Panc1 (cell line): Measurements from ENCODE around the gene STXBP3. TPM values are rescaled to one million over a fixed set of nuclear protein-coding genes. Genes with fewer than 3 reads are reported as not detected.
"Not testable (repeated sequence)": the region's sequence is repeated elsewhere in the genome, so short reads cannot be mapped to it uniquely, and the experiment has no call there.

Experiments
- ATAC-seq: fragments of 200-7000 bp; cut with Tn5 transposase; 2 replicates; pipeline ENCODE4 v1.9.1; 2020; ENCODE audit warnings: mild to moderate bottlenecking, moderate library complexity
- BruUV-seq: library from RNA; stranded (reverse); fragments of 400-500 nt; replicated peaks from 2 replicates; lab custom pipeline; 2021; lab: Mats Ljungman, UMichigan
- CTCF ChIA-PET: fragments of 300-600 bp; sonication (Branson Sonifier 250); formaldehyde crosslinking; loops from one replicate; lab custom pipeline; 2022; ENCODE audit warnings: antibody characterized with exemption; lab: Charles Lee
- POLR2A ChIA-PET: fragments of 300-600 bp; sonication (Branson Sonifier 250); formaldehyde crosslinking; loops from one replicate; lab custom pipeline; 2022; ENCODE audit warnings: antibody characterized with exemption; lab: Charles Lee
- DNase-seq: peaks from one replicate; pipeline ENCODE4 v3.0.0-alpha.2; 2010; ENCODE audit warnings: low read depth, low spot score
- H3K27ac ChIP-seq: 2 replicates; pipeline ENCODE4 v1.5.1; 2011; ENCODE audit warnings: mild to moderate bottlenecking, low read length, inconsistent platforms
- H3K27me3 ChIP-seq: fragments of 200-500 bp; sonication (Bioruptor generic); 2 replicates; pipeline ENCODE4 v1.6.0; 2014; ENCODE audit warnings: low read length, inconsistent platforms; ENCODE audit not compliant: control insufficient read depth, insufficient read depth
- H3K36me3 ChIP-seq: fragments of 200-500 bp; sonication (Bioruptor generic); 2 replicates; pipeline ENCODE4 v1.5.1; 2014; ENCODE audit warnings: inconsistent platforms, mild to moderate bottlenecking, low read length, moderate library complexity; ENCODE audit not compliant: control insufficient read depth, insufficient read depth
- H3K4me1 ChIP-seq: 2 replicates; pipeline ENCODE4 v1.5.1; 2011; ENCODE audit warnings: inconsistent platforms, mild to moderate bottlenecking, low read length, moderate library complexity; ENCODE audit not compliant: control insufficient read depth, insufficient read depth
- H3K4me3 ChIP-seq, 2 experiments: 2 replicates each; pipeline ENCODE4 v1.5.1; 2011 to 2012; ENCODE audit warnings: low read depth in 2 of 2, low read length in 2 of 2, mild to moderate bottlenecking in 2 of 2, inconsistent platforms in 1 of 2, moderate library complexity in 1 of 2
- H3K9me3 ChIP-seq: fragments of 200-500 bp; sonication (Bioruptor generic); 2 replicates; pipeline ENCODE4 v1.5.1; 2014; ENCODE audit warnings: low read depth, mild to moderate bottlenecking, inconsistent platforms, low read length, moderate library complexity; ENCODE audit not compliant: control insufficient read depth, insufficient read depth
- CTCF ChIP-seq: fragments of 450-650 bp; IDR thresholded peaks from 2 replicates; pipeline ENCODE4 v1.5.1; 2017; ENCODE audit warnings: mild to moderate bottlenecking
- POLR2AphosphoS5 ChIP-seq: IDR thresholded peaks from 2 replicates; pipeline ENCODE4 v1.6.1; 2012; ENCODE audit warnings: mild to moderate bottlenecking, low read depth, low read length, moderate library complexity
- REST ChIP-seq, 2 experiments: IDR thresholded peaks; 2 replicates each; pipeline ENCODE4 v1.6.1; 2011 to 2012; ENCODE audit warnings: low read depth in 2 of 2, control low read depth in 1 of 2, low read length in 1 of 2, mild to moderate bottlenecking in 1 of 2, moderate library complexity in 1 of 2; ENCODE audit not compliant: insufficient read depth in 1 of 2
- SIN3A ChIP-seq: IDR thresholded peaks from 2 replicates; pipeline ENCODE4 v1.6.1; 2012; ENCODE audit warnings: low read depth, mild to moderate bottlenecking, low read length, moderate library complexity, borderline replicate concordance; ENCODE audit not compliant: insufficient read depth
- TCF7L2 ChIP-seq: IDR thresholded peaks from 2 replicates; pipeline ENCODE4 v1.6.1; 2011; ENCODE audit warnings: mild to moderate bottlenecking, low read depth, low read length, inconsistent platforms
- in situ Hi-C: cut with HindIII; loops from 2 replicates; pipeline ENCODE4 v1.10.0; 2016; ENCODE audit warnings: low sequenced_read_pairs, low pct_unique_long_range_greater_than_20kb
- intact Hi-C: fragments of 100-400 bp; cut with micrococcal nuclease; formaldehyde crosslinking; loops from one replicate; pipeline ENCODE4 v1.10.0; 2022; ENCODE audit not compliant: unreplicated experiment
- total RNA-seq: library from RNA; stranded (reverse); gene quantifications from one replicate; pipeline ENCODE4 v1.2.1, GENCODE V29; 2021; ENCODE audit not compliant: unreplicated experiment

Gene STXBP3
- total RNA-seq, 1 experiment from 2014 or later: 27.7 TPM

- H3K36me3 ChIP-seq: peaks cover 46% of the 10 kb centered on the region
- ChIA-PET CTCF (no interaction called here), POLR2A (no interaction called here)
- ATAC-seq: no peak
- TF ChIP-seq POLR2AphosphoS5 (no peak), REST (IDR thresholded peaks at IDR 0.05; ENCODE audit: insufficient read depth in 1 of 2, low read depth in 2 of 2, low read length in 1 of 2) (no peak), CTCF (no peak), TCF7L2 (no peak), SIN3A (no peak)
- no peak overlapping the region for H3K27ac ChIP-seq
- no peak overlapping the region for H3K4me3 ChIP-seq
- in situ Hi-C loops: no loop called here
- no peak for DNase-seq
- no peaks in the 10 kb centered on the region for H3K4me1 ChIP-seq
- no peaks in the 10 kb centered on the region for H3K9me3 ChIP-seq
- intact Hi-C loops: no loop called here
- H3K27me3 ChIP-seq: no peaks in the 10 kb centered on the region
- no TSS peak for BruUV-seq
These were observed 45.2 kb upstream of the STXBP3 start for GRCh38 chr1:108701176-108701849.

GRCh38 chr1:108702109-108702508 is 44.4 kb upstream of the STXBP3 start:
- DNase-seq, H3K4me3 ChIP-seq, ATAC-seq, in situ Hi-C loops, POLR2A ChIA-PET, H3K27ac ChIP-seq, BruUV-seq, H3K4me1 ChIP-seq, H3K27me3 ChIP-seq, H3K9me3 ChIP-seq, intact Hi-C loops, CTCF ChIA-PET: not testable (repeated sequence)
- peaks cover 38% of the 10 kb centered on the region for H3K36me3 ChIP-seq

GRCh38 chr1:108703939-108704338 is 42.5 kb upstream of the STXBP3 start:
- Histone ChIP-seq H3K27me3 (no peaks in the 10 kb centered on the region), H3K4me3 (no peak overlapping the region), H3K27ac (no peak overlapping the region), H3K9me3 (no peaks in the 10 kb centered on the region), H3K36me3 (peaks cover 21% of the 10 kb centered on the region; the same call in 1 of the 2 replicates), H3K4me1 (no peaks in the 10 kb centered on the region)
- ChIA-PET POLR2A (no interaction called here), CTCF (no interaction called here)
- TF ChIP-seq POLR2AphosphoS5: no peak
- TF ChIP-seq CTCF: no peak
- no peak for TF ChIP-seq SIN3A
- no peak for ATAC-seq
- in situ Hi-C loops (no loop called here), intact Hi-C loops (no loop called here)
- BruUV-seq: no TSS peak
- no peak for DNase-seq
